ENCODE results near the gene SPRED2. TPM values are rescaled to one million over a fixed set of nuclear protein-coding genes. Genes with fewer than 3 reads are reported as not detected.

Gene SPRED2
- total and polyA plus RNA-seq, 2 of the 8 experiments (the other 6 are each of a cell fraction or from before 2014, with no cell fraction given), result 15.3 to 22.5 TPM

DNA sequence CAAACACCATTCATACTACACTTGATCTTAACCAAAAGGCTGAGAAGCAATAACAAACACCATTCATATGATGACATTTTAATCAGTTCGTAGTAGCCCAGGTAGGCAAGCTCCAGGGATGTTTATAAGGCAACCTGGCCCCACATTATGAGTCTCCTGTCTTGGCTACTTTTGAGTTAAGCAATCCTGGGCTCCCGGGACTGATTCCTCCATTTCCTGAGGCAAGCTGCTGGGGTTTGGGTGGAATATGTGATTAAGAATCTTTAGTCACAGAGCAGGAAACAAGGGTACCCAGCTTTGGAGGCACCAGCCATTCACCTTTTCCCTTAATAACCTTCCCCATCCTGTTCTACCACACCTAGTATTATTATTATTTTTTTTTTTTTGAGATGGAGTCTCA, 24.5 kb upstream of the SPRED2 start (continued):
- TF ChIP-seq, protein P1, sequence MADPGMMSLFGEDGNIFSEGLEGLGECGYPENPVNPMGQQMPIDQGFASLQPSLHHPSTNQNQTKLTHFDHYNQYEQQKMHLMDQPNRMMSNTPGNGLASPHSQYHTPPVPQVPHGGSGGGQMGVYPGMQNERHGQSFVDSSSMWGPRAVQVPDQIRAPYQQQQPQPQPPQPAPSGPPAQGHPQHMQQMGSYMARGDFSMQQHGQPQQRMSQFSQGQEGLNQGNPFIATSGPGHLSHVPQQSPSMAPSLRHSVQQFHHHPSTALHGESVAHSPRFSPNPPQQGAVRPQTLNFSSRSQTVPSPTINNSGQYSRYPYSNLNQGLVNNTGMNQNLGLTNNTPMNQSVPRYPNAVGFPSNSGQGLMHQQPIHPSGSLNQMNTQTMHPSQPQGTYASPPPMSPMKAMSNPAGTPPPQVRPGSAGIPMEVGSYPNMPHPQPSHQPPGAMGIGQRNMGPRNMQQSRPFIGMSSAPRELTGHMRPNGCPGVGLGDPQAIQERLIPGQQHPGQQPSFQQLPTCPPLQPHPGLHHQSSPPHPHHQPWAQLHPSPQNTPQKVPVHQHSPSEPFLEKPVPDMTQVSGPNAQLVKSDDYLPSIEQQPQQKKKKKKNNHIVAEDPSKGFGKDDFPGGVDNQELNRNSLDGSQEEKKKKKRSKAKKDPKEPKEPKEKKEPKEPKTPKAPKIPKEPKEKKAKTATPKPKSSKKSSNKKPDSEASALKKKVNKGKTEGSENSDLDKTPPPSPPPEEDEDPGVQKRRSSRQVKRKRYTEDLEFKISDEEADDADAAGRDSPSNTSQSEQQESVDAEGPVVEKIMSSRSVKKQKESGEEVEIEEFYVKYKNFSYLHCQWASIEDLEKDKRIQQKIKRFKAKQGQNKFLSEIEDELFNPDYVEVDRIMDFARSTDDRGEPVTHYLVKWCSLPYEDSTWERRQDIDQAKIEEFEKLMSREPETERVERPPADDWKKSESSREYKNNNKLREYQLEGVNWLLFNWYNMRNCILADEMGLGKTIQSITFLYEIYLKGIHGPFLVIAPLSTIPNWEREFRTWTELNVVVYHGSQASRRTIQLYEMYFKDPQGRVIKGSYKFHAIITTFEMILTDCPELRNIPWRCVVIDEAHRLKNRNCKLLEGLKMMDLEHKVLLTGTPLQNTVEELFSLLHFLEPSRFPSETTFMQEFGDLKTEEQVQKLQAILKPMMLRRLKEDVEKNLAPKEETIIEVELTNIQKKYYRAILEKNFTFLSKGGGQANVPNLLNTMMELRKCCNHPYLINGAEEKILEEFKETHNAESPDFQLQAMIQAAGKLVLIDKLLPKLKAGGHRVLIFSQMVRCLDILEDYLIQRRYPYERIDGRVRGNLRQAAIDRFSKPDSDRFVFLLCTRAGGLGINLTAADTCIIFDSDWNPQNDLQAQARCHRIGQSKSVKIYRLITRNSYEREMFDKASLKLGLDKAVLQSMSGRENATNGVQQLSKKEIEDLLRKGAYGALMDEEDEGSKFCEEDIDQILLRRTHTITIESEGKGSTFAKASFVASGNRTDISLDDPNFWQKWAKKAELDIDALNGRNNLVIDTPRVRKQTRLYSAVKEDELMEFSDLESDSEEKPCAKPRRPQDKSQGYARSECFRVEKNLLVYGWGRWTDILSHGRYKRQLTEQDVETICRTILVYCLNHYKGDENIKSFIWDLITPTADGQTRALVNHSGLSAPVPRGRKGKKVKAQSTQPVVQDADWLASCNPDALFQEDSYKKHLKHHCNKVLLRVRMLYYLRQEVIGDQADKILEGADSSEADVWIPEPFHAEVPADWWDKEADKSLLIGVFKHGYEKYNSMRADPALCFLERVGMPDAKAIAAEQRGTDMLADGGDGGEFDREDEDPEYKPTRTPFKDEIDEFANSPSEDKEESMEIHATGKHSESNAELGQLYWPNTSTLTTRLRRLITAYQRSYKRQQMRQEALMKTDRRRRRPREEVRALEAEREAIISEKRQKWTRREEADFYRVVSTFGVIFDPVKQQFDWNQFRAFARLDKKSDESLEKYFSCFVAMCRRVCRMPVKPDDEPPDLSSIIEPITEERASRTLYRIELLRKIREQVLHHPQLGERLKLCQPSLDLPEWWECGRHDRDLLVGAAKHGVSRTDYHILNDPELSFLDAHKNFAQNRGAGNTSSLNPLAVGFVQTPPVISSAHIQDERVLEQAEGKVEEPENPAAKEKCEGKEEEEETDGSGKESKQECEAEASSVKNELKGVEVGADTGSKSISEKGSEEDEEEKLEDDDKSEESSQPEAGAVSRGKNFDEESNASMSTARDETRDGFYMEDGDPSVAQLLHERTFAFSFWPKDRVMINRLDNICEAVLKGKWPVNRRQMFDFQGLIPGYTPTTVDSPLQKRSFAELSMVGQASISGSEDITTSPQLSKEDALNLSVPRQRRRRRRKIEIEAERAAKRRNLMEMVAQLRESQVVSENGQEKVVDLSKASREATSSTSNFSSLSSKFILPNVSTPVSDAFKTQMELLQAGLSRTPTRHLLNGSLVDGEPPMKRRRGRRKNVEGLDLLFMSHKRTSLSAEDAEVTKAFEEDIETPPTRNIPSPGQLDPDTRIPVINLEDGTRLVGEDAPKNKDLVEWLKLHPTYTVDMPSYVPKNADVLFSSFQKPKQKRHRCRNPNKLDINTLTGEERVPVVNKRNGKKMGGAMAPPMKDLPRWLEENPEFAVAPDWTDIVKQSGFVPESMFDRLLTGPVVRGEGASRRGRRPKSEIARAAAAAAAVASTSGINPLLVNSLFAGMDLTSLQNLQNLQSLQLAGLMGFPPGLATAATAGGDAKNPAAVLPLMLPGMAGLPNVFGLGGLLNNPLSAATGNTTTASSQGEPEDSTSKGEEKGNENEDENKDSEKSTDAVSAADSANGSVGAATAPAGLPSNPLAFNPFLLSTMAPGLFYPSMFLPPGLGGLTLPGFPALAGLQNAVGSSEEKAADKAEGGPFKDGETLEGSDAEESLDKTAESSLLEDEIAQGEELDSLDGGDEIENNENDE (IDR thresholded peaks at IDR 0.05; ENCODE audit: insufficient replicate concordance, low read length), result no peak

Data from H1 (cell line).